Suprapubic skin (tissue), 4 donors: Measurements from ENCODE around the gene TOLLIP. TPM values are rescaled to one million over a fixed set of nuclear protein-coding genes. Genes with fewer than 3 reads are reported as not detected.

Experiments
- DNase-seq, 2 donors: peaks; one replicate each; pipeline ENCODE4 v3.0.0-alpha.2; 2019; ENCODE audit warnings: low spot score in 2 of 2
- H3K27ac ChIP-seq: fragments of 200-600 bp; sonication (generic); one replicate; pipeline ENCODE4 v1.5.1; 2019
- H3K27me3 ChIP-seq: fragments of 200-600 bp; sonication (generic); one replicate; pipeline ENCODE4 v1.5.1; 2019
- H3K36me3 ChIP-seq: fragments of 200-600 bp; sonication (generic); one replicate; pipeline ENCODE4 v1.5.1; 2019
- H3K4me1 ChIP-seq: fragments of 200-600 bp; sonication (generic); one replicate; pipeline ENCODE4 v1.5.1; 2019
- H3K4me3 ChIP-seq: fragments of 200-600 bp; sonication (generic); one replicate; pipeline ENCODE4 v1.5.1; 2019; ENCODE audit warnings: mild to moderate bottlenecking
- H3K9me3 ChIP-seq: fragments of 200-600 bp; sonication (generic); one replicate; pipeline ENCODE4 v1.5.1; 2019
- EP300 ChIP-seq: sonication (generic); formaldehyde crosslinking; IDR thresholded peaks from one replicate; pipeline ENCODE4 v1.6.1; 2017; ENCODE audit warnings: antibody characterized with exemption
- POLR2A ChIP-seq, 2 donors: fragments of 450-650 bp; IDR thresholded peaks; one replicate each; pipeline ENCODE4 v1.6.1; 2017; ENCODE audit warnings: antibody characterized with exemption in 2 of 2, mild to moderate bottlenecking in 2 of 2, moderate library complexity in 2 of 2
- POLR2AphosphoS5 ChIP-seq, 3 donors: sonication (generic); formaldehyde crosslinking; IDR thresholded peaks; one replicate each; pipeline ENCODE4 v1.6.1; 2017; ENCODE audit warnings: antibody characterized with exemption in 3 of 3
- WGBS: methylation state at CpG from one replicate; pipeline ENCODE4 v1.1.5; 2018; 5-methylcytosine and 5-hydroxymethylcytosine counted together
- total RNA-seq, 4 donors: library from RNA; depleted of rRNA; stranded (reverse); fragments of >200 nt; gene quantifications; one replicate each; pipeline ENCODE4 v1.1.0, GENCODE V29; 2016
- TF ChIP-seq, protein P1 (sequence below), 2 donors: fragments of 200-600 bp in 1 of 2; fragments of 450-650 bp in 1 of 2; sonication (generic) in 1 of 2; IDR thresholded peaks; one replicate each; pipeline ENCODE4 v1.5.1; 2016 to 2019; ENCODE audit warnings: antibody characterized with exemption in 2 of 2, mild to moderate bottlenecking in 1 of 2, moderate library complexity in 1 of 2

The TOLLIP gene
- total RNA-seq, 4 donors from 2014 or later: 96.6 to 105 (median 100) TPM

DNA sequence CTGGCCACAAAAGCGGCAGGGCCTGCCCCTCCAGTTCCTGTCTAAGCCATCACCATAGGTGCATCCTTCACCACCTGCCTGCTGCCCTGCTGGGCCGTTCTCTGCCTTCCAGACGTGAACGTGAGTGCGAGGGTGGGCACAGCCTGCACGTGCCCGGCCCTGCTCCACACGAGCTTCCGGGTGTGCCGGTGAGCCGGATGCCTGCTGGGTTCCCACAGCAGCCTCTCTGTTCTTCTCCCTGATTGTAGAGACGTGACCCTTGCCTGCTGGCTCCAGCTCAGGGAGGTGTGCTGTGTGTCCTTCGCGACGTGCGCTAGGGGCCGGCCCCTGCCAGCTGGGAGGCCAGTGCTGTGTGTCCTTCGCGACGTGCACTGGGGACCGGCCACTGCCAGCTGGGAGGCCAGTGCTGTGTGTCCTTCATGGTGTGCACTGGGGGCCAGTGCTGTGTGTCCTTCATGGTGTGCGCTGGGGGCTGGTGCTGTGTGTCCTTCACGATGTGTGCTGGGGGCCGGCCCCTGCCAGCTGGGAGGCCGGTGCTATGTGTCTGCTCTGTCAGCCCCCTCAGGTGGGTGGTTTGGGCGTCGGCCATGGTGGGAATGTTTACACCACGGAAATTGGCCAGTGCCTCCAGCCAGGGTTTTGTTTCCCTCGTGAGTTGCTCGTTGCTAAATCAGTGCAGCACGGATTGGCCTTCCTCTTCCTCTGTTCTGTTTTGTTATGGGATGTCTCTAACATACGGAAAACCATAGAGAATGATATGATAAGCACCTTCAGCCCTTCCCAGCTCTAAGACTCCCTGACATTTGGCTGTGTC lies 44.9 kb upstream of the TOLLIP start:
- 73% methylated on average over 23 of the region's 32 CpGs for WGBS
- TF ChIP-seq EP300 (no peak), POLR2A (IDR thresholded peaks at IDR 0.05) (no peak), POLR2AphosphoS5 (IDR thresholded peaks at IDR 0.05) (no peak)
- TF ChIP-seq, protein P1, sequence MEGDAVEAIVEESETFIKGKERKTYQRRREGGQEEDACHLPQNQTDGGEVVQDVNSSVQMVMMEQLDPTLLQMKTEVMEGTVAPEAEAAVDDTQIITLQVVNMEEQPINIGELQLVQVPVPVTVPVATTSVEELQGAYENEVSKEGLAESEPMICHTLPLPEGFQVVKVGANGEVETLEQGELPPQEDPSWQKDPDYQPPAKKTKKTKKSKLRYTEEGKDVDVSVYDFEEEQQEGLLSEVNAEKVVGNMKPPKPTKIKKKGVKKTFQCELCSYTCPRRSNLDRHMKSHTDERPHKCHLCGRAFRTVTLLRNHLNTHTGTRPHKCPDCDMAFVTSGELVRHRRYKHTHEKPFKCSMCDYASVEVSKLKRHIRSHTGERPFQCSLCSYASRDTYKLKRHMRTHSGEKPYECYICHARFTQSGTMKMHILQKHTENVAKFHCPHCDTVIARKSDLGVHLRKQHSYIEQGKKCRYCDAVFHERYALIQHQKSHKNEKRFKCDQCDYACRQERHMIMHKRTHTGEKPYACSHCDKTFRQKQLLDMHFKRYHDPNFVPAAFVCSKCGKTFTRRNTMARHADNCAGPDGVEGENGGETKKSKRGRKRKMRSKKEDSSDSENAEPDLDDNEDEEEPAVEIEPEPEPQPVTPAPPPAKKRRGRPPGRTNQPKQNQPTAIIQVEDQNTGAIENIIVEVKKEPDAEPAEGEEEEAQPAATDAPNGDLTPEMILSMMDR (IDR thresholded peaks at IDR 0.05): no peak
- no peaks in the 10 kb centered on the region for H3K4me1 ChIP-seq
- H3K27me3 ChIP-seq: peaks cover 37% of the 10 kb centered on the region
- no peaks in the 10 kb centered on the region for H3K36me3 ChIP-seq
- no peak for DNase-seq
- H3K27ac ChIP-seq: no peak overlapping the region
- no peak overlapping the region for H3K4me3 ChIP-seq
- H3K9me3 ChIP-seq: no peaks in the 10 kb centered on the region

DNA sequence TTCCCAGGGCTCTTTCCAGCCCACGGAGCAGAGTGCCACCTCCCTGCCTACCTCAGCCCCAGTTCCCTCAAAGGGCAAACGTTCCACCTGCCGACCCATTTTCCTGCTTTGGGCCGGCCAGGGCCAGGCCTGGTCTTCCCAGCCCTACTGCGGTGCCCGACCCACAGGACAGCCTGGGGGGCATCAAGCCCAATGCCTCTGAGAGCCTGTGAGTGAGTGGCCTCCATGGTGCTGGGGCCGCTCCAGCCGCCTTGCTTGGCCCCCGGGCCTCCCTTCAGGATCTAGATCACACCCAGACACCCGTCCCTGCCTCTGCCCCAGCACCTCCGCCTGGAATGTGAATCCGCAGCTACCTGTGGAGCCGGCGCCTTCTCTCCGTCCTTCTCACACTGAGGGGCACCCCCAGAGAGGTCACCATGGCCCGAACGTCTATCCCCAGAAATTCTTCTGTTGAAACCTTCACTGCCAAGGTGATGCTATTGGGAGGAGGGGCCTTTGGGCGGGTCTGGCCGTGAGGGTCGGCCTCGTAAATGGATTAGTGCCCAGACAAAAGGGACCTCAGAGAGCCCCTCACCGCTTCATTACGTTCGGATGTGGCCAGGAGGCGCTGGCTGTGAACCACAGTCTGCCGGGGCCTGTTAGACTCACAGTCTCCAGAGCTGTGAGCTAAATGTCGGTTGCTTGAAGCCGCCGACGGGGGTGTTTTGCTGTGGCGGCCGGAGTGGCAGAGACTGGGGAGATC lies 44.1 kb upstream of the TOLLIP start:
- DNase-seq: peak in 1 of 2 donors; percentile 65
- Histone ChIP-seq H3K36me3 (no peaks in the 10 kb centered on the region), H3K4me3 (no peak overlapping the region), H3K27me3 (peaks cover 45% of the 10 kb centered on the region), H3K27ac (no peak overlapping the region), H3K9me3 (no peaks in the 10 kb centered on the region), H3K4me1 (no peaks in the 10 kb centered on the region)
- WGBS: 68% methylated on average over 32 of the region's 32 CpGs
- TF ChIP-seq POLR2AphosphoS5 (IDR thresholded peaks at IDR 0.05) (no peak), EP300 (no peak), POLR2A (IDR thresholded peaks at IDR 0.05) (no peak)
- TF ChIP-seq, protein P1 (IDR thresholded peaks at IDR 0.05): no peak

DNA sequence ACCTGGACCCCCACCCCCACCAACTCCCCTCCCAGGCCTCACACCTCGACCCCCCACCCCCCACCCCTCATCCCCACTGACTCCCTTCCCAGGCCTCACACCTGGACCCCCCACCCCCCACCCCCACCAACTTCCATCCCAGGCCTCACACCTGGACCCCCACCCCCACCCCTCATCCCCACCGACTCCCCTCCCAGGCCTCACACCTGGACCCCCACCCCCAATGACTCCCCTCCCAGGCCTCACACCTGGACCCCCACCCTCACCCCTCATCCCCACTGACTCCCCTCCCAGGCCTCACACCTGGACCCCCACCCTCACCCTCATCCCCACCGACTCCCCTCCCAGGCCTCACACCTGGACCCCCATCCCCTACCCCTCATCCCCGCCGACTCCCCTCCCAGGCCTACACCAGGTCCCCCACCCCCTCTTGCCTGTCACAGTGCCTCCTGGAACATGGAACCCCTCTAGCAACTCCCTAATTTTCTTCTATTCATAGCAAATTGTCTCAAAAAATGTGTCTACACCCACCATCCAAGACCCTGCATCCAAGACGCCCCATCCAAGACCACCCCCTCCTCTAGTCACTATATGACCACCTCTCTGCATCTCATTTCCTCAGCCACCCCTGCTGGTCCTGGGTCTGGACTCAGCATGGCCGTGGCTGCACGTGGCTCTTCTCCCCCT lies 43.4 kb upstream of the TOLLIP start:
- Histone ChIP-seq H3K27me3 (peaks cover 43% of the 10 kb centered on the region), H3K4me1 (no peaks in the 10 kb centered on the region), H3K9me3 (no peaks in the 10 kb centered on the region), H3K4me3 (no peak overlapping the region), H3K36me3 (no peaks in the 10 kb centered on the region), H3K27ac (no peak overlapping the region)
- DNase-seq: no peak
- TF ChIP-seq, protein P1 (IDR thresholded peaks at IDR 0.05): no peak
- TF ChIP-seq POLR2A (IDR thresholded peaks at IDR 0.05) (no peak), EP300 (no peak), POLR2AphosphoS5 (IDR thresholded peaks at IDR 0.05) (no peak)
- WGBS: 86% methylated on average over 6 of the region's 8 CpGs

DNA sequence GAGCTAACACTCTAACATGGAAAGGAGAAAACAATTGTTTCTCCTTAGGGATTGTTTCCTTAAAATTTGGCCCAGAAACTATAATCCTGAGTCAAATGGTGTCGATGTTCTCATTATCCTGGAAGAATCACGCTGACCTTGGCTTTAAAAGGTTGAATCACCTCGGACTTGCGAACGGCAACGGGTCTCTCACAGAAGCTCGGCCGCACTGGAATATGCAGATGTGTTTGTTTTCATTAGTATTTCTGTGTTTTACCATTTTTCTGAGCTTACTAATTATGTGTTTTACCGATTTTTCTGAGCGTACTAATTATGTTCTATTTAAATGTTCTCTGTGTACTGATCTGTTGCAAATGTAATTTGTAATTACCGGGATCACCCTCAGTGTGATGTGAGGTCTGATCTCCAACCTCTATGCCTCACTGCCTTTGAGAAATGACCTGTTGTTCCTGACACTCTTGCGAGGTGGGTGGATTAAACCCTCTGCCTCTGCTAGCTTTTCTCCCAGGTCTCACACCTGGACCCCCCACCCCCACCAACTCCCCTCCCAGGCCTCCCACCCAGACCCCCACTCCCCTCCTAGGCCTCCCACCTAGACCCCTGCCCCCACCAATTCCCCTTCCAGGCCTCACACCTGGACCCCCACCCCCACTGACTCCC lies 42.0 kb upstream of the TOLLIP start:
- H3K4me3 ChIP-seq: no peak overlapping the region
- H3K9me3 ChIP-seq: no peaks in the 10 kb centered on the region
- no peak overlapping the region for H3K27ac ChIP-seq
- WGBS: 75% methylated on average over 12 of the region's 12 CpGs
- TF ChIP-seq, protein P1 (IDR thresholded peaks at IDR 0.05): no peak
- TF ChIP-seq POLR2A (IDR thresholded peaks at IDR 0.05) (no peak), EP300 (no peak), POLR2AphosphoS5 (IDR thresholded peaks at IDR 0.05) (no peak)
- peaks cover 40% of the 10 kb centered on the region for H3K27me3 ChIP-seq
- DNase-seq: peak in 1 of 2 donors; percentile 54
- H3K36me3 ChIP-seq: no peaks in the 10 kb centered on the region
- H3K4me1 ChIP-seq: no peaks in the 10 kb centered on the region
